HG02610 (cell line): ENCODE data around the gene POU5F1.

Source experiments
- ATAC-seq: cut with Tn5 transposase; IDR thresholded peaks from one replicate; pipeline ENCODE4 v1.9.1; 2021; ENCODE audit warnings: mild to moderate bottlenecking, moderate library complexity; ENCODE audit not compliant: unreplicated experiment

POU5F1 gene

GRCh38 chr6:31144296-31144969 is 26.0 kb downstream of the POU5F1 start:
- no peak for ATAC-seq

- ATAC-seq: no peak
These were observed 27.3 kb downstream of the POU5F1 start for GRCh38 chr6:31143148-31143547.

GRCh38 chr6:31142361-31142761 is 28.1 kb downstream of the POU5F1 start:
- no peak for ATAC-seq

DNA sequence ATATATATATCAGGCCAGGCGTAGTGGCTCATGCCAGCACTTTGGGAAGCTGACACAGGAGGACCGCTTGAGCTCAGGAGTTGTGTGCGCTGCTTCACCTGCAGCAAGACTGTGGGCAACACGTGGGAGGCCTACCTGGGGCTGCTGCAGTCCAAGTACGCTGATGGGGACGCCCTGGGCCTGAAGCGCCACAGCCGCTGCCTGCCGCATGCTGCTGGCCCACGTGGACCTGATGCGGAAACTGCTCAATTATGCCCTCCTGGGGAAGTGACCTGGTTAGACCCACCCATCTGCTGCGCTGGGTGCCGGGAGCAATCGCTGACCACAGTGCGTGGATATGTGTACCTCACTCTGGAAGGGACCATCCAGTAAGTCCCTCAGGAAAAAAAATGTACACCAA is 29.8 kb downstream of the POU5F1 start:
- no peak for ATAC-seq

GRCh38 chr6:31139599-31139998 is 30.9 kb downstream of the POU5F1 start:
- no peak for ATAC-seq

- ATAC-seq: no peak
These were observed 31.5 kb downstream of the POU5F1 start, which contains the start of gene PSORS1C2 for GRCh38 chr6:31138982-31139381. Gene PSORS1C2 (minus strand): TSS chr6:31139066. CDS start chr6:31139026, 40 bp downstream.

GRCh38 chr6:31135710-31136109 is 34.8 kb downstream of the POU5F1 start:
- no peak for ATAC-seq

- ATAC-seq: no peak
These were observed 37.7 kb downstream of the POU5F1 start for GRCh38 chr6:31132806-31133205.

- no peak for ATAC-seq
These were observed 38.9 kb downstream of the POU5F1 start for GRCh38 chr6:31131595-31131994.

GRCh38 chr6:31130751-31131150 is 39.7 kb downstream of the POU5F1 start:
- no peak for ATAC-seq

GRCh38 chr6:31129130-31129529 is 41.4 kb downstream of the POU5F1 start:
- ATAC-seq: no peak

DNA sequence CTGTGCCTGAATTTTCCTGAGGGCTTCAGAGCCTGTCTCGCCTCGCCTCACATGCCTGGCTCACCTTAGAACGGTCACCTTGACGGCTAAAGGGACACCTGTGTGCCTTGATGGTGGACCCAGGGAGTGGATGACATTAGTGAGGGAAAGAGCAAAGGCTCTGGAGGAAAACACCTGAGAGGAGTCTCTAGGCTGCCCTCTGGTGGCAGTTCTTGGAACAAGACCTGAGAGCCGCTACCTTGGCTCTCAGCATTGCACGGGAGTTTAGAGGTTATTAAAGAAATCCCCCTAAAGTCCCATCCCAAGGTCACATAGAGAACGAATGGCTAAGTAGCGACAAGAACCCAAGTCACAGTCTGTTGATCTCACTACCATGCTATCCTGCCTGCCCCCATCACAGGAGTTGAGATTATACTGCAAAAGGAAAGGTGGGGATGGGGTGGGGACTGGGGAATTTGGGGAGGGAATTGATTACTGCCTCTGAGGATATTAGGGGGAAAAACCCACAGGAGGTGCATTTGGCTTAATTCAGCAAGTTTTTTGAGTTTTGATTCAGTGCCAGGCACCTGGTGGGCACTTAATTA is 42.3 kb downstream of the POU5F1 start:
- no peak for ATAC-seq

- no peak for ATAC-seq
These were observed 43.9 kb downstream of the POU5F1 start for GRCh38 chr6:31126396-31127175.

DNA sequence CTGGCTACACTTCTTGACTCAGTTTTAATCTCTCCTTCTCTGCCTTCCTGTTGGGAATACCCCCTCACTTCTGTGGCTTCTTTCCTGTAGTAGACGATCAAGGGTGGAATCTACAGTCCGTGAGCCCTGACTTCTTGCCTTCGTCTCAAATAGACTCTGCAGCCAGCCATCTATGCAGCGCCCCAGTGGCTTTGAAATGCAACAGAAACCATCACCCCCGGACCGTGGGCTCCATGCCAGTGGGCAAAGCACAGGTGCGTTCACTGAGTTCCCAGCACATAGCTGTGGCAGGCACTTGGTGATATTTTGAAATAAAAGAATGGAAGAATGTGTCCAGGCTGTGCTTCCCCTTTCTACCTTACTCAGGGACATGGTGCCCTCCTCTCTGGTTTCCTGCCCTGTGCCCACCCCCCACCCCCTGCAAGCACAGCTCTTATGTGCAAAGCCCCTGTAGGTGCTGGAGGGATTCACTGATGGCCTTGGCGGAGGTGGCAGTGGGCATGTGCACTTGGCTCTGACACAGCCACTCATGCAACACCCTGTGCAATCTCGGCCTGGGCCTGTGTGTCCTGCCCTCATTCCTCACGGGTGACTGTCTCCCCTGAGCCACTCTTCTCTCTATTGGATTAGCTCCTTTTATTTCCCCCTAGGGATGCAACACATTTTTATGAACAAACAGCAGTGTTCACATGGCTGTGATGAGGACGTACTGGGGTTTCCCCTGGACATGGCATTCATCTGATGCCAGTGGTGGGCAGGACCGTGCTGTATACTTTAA is 44.7 kb downstream of the POU5F1 start:
- ATAC-seq: no peak

GRCh38 chr6:31125162-31125561 is 45.3 kb downstream of the POU5F1 start:
- ATAC-seq: no peak

DNA sequence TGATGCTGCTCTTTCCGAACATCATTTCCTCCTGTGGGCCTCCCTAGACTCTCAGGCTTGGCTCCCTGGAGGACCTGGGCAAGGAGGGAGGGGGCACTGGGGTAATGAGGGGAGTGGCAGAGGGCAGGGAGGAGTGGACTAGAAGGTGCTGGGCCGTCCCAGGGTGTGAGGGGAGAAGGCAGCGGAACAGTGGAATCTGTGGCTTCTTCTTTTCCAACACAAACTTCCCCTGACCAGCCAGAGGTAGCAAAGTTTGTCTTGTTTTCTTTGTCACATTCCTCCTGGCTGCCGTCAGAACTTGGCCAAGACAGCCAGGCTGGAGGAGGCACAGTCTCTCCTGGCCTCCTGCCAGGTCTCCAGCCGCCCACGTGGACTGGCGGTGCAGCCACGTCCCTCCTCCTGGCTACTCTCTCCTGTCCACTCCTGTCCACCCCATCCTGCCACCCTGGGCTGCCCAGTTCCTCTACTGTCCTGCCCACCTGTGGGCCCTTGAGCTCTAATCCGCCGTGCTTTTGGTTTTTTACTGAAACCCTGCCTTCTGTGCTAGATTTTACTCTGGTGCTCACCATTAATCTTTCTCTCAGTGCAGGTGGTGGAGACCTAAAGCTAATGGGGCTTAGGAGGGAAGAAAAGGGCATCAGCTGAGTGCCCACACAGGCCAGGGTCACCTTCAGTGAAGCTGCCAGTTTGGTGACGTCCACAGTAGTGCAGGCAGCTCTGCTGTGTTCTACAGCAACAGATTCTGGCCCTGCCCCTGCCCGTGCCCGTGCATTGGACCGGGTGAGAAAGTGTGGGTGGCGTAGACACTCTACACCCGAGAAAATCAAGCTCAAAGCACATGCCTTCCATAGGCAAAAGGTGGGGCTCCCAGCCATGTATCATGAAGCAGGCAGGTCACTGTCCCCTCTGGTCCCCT is 47.4 kb downstream of the POU5F1 start:
- no peak for ATAC-seq

DNA sequence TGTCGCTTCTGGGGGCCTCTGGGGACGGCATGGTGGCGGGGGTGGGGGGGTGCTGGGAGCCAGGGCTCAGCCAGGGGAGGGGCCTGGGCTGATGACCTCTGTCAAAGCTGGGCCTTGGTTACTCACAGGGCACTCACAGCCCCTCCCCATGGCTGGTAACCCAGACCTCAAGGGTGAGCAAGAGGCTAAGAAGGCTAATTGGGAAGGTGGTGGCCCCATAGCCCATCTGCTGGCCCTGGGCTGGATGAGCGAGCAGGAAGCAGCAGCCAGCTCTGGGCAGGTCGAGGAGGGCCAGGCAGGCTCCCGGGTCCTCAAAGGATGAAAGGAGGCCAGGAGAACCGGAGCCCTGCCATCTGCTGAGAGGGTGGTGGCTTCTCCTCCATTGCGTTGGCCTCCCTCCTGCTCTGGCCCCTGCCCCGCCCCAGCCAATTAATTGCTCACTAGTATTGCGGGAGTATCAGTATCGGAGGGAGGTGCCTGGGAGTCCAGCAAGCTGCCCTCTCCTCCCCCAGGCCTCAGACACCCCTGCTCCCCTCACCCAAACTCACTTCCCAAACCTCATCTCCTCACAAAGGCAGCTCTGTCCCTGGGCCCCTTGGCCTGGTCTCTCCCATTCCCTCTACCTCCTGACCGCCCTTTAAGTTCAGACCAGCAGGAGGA is 49.2 kb downstream of the POU5F1 start:
- ATAC-seq: no peak

DNA sequence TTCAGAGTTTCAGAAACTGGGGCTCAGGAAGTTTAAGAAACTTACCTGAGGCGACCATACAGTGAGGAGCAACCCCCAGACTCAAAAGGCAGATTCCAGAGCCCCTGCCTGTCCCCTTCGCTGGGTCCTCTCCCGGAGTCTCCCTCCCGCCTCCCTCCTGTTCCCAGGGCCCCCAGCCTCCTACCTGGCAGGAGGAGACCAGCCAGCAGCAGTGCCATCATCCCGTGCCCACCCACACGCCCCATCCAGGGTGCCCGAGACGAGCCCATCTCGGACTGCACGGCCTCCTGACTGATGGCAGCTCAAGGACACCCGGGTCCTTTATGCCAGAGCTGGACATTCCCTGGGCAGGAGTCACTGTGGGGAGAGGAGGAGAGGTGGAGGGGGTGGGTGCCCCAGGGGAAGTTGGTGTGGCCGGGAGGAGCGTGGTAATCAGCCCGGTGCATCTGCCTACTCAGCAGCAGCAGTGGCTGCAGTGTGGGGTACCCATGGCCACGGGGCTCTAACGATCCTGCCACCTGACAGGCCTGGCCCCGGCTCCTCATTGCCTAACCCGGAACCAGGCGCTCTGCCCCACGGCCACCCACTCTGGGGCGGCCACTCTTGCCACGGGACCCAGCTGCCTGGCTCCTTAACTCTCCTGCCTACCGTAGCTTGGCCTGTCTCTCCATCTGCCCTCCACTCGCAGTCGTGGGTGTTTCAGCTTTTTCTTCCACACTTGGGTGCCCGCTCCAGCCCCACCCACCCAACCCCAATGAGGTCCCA is 50.1 kb downstream of the POU5F1 start, which contains the start of gene CDSN:
Gene CDSN (minus strand): TSS at position 296 of the 765 bp plus-strand sequence. CDS start 27 bp downstream, at position 269.
- no peak for ATAC-seq

- ATAC-seq: no peak
These were observed 52.3 kb downstream of the POU5F1 start for GRCh38 chr6:31118178-31118577.
